Stimulated activated CD4-positive, alpha-beta T cell treated with anti-CD3 and anti-CD28 coated beads, TNF-alpha, amount 100 ng/mL, for 24 hours (primary cell): ENCODE data around the gene PDE3B.
"Not testable (repeated sequence)": the region's sequence is repeated elsewhere in the genome, so short reads cannot be mapped to it uniquely, and the experiment has no call there.

Experiments used
- DNase-seq, 3 experiments: peaks; one replicate each; pipeline ENCODE4 v3.0.0-alpha.2; 2020; ENCODE audit warnings: low read depth in 3 of 3

Gene PDE3B

DNA sequence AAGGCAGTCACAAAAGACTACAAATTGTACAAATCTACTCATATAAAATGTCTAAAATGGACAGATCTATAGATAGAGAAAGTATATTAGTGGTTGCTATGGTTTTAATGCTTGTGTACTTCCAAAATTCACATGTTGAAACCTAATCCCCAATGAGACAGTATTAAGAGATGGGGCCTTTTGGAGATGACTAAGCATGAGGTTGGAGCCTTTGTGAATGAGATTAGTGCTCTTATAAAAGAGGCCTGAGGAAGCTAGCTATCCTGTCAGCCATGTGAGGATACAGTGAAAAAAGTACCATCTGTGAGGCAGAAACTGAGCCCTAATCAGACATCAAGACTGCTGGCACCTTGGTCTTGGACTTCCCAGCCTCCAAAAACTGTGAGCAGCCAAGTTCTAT, 165.9 kb downstream of the PDE3B start:
- no peak for DNase-seq

DNA sequence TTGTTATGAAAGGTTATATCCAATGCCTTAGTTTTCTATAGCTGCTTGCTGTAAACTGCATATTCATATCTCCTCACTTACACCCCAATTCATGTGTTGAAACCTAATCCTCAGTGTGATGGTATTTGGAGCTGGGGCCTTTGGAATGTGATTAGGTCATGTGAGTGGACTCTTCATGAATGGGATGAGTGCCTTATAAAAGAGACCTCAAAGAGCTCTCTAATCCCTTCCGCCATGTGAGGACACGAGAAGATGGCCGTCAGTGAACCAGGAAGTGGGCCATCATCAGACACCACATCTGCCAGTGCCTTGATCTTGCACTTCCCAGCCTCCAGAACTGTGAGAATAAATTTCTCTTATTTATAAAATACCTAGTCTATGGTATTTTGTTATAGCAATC, 169.2 kb downstream of the PDE3B start:
- DNase-seq, result no peak

DNA sequence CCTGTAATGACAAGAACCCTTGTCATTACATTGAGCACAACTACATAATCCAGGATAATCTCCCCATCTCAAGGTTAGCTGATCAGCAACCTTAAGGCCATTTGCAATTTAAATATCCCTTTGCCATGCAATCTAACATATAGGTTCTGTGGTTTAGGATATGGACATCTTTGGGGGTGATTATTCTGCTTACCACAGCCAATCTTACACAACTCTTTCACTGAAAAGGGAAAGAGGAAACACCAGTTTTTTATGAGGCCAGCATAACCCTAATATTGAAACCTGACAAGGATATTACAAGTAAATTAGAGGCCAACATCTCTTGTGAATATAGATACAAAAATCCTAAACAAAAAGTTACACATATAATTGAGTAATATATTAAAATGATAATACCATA, 169.9 kb downstream of the PDE3B start:
- no peak for DNase-seq

DNA sequence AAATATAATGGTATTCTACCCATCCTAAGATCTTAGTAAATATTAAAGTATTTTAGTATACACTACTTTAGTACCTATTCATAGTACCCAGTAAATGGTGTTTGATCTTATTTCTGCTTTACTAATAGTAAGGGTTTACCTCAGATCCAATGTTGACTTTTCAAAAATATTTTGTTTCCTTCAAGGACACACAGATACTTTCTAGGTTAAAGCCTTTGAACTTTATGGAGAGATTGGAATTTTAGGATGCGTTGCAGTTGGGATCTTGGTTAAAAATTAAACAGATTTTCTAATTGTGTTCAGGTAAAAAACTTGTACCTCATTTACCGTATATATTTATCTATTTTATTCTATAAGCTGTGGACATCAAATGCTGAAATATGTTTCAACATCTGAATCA, 175.2 kb downstream of the PDE3B start:
- no peak for DNase-seq

DNA sequence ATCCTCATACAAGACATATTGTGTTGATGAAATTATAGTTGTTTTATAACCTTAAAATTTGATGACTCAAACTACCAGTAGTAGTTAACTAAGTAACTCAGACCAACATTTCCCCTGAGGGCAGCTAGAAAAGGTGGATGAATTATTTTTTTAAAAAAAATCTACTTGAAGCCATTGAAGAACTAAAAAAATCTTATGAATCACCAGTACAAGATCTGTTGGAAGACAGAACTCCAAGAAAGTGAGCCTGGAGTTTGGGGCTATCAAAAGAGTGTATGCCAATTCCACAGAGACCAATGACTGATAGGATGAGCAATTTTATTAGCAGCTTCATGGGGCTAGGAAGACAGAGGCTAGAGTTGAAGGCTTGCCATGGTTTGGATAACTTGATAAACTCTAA, 176.0 kb downstream of the PDE3B start:
- DNase-seq, result no peak

DNA sequence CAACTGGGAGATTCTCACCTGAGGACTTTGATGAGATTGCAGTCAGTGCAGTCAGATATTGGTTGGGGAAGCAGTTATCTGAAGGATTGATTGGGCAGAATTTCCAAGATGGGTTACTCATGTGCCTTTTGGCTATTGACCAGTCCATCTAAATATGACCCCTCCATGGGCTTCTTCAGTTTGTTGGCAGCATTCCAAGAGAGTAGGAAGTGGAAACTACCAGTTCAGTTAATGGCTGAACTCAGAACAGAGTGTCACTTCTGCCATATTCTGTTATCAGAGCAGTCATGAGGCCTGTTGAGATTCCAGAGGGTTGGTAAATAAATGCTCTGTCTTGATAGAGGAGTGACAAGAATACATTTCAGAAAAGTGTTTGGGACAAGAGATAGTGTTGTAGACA, 177.4 kb downstream of the PDE3B start:
- no peak for DNase-seq

DNA sequence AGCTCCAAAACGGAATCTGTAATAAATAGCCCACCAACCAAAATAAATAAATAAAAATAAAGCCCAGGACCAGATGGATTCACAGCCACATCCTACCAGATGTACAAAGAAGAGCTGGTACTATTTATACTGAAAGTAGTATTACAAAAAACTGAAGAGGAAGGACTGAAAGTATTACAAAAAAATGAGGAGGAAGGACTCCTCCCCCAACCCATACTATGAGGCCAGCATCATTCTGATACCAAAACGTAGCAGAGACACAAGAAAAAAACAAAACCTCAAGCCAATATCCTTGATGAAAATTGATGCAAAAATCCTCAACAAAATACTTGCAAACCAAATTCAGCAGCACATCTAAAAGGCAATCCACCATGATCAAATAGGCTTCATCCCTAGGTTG, 183.0 kb downstream of the PDE3B start:
- no peak for DNase-seq

DNA sequence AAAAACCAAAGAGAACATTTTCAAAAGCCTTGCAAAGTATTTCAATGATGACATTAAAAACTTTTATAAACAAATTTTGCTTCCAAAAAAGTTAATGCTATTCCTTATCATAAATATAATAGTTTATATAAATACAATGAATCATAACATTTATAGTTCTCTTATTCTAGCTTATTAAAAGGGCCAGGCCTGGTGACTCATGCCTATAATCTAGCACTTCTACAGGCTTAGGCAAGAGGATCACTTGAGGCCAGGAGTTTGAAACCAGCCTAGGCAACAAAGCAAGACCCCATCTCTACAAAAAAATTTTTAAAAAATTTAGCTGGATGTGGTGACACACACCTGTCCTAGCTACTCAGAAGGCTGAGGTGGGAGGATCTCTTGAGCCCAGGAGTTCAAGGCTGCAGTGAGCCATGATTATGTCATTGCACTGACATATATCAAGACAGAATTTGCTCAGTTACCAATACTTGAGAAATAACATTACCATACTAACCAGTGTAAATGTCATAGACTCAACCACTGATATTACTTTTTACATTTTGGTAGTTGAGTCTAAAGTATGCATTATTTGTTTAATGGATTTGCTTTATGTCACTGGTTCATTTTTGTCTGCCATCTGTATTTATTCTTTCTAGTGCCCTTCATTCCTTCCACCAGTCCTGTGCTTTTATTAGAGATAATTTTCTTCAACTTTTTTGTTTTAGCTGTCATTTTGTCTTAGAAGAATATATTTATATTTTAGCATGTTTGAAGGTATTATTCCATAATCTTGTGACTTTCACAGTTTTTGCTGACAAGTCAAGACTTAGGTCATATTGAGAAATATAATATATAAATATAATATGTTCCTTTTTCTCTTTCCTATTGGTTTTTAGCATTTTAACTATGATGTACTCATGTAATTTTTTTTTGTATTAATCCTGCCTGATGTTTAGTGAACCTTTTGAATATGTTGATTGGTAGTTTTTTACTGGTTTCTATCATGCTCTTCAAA, 192.2 kb downstream of the PDE3B start:
- DNase-seq, result no peak

DNA sequence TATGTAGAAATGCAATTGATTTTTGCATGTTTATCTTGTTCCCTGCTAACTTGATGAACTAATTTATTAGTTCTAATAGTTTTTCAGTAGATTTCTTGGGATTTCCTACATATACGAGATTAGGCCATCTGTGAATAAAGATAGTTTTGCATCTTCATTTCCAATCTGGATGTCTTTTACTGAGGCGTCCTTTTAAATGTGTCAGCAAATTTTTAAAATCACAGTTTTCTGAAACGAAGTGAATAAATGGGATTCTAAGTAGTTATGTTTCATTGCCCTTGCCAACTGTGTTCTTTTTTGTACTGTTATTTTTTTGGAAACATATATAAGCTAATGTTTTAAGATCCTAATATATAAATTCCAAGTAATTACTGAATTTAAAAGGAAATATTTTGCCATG, 198.4 kb downstream of the PDE3B start:
- no peak for DNase-seq

DNA sequence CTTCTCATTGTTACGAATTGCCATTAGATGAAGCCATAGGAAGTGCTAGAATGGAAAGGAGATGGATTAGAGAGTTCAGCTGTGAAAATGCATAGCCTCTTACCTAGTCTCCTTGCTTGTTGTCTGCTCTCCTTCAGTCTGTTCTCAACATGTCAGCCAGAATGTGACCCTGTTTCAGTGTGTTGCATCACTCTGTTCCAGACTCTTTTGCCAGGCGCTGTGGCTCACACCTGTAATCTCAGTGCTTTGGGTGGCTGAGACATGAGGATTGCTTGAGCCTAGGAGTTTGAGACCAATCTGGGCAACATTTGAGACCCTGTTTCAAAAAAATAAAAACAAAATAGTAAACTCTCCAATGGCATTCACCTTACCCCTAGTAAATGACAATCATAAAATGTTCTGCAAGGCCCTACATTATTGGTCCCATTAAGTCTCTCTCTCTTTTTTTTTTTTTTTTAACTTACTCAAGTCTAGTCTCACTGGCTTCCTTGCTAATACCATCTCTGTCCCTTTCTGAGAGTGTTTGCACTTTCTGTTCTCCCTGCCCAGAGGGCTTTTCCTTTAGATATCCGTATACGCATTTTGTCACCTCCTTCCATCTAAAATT, 209.1 kb downstream of the PDE3B start:
- no peak for DNase-seq

DNA sequence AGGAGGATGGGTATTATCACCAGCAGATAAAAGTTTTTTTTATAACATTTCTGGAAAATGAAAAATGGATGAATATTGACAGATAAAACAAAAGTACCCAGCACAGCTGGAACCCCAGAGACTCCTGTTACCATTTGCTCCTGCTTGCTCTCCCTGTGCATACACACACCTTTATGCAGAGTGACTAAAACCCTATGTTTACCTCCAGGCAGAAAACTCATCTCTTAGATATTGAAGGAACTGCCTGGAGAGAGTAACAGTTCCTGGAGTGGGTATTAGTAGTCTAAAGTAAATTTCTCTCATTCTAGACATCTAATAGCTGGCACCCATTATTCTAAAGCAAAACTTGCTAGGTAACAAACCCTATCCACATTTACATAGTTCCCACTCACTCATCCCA, 210.5 kb downstream of the PDE3B start:
- DNase-seq, result no peak

DNA sequence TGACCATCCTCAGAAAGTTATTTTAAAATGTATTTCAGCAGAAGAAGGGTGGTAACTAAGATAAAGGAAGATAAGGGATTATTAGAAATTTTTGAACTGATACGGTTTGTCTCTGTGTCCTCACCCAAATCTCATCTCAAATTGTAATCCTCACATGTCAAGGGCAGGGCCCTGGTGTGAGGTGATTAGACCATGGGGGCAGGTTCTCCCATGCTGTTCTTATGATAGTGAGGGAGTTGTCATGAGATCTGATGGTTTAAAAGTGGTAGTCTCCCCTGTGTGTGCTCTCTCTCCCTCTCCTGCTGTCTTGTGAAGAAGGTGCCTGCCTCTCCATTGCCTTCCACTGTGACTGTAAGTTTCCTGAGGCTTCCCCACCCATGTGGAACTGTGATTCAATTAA, 212.3 kb downstream of the PDE3B start:
- DNase-seq, result no peak

DNA sequence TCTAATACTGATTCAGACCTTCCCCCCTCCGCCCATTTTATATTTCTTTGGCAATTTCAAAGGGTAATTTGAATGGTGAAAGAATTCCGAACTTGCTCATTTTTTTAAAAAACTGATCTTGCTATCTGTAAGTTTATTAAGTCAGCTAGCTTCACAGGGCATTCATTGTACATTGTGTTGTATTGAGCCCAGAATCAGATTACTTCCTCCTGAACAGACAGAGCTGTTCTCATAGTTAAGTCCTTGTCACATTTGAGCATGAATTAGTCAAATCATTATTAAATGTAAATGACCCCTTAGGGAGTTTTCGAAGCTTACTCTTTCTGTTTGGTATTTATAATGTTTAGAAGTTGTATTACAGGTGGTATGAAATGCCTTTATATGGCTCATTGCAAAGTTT, 214.0 kb downstream of the PDE3B start:
- no peak for DNase-seq

DNA sequence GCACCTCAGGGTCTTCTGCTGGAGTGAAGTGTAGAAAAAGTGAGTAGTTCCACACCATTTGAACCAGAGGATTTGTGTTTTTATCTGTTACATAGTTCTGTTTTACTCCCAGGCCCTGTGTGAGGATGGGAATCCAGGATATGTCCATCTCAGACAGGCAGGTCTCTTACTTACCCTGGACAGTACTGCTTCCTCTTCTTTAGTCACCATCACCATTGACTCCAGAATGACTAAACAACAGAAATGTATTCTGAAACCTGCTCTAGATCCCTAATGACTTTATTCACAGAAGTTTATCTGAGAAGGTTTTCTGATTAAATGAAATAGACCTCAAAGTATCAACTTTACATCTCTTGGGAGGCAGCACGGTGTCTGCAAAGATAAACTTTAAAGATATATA, 214.8 kb downstream of the PDE3B start:
- no peak for DNase-seq

DNA sequence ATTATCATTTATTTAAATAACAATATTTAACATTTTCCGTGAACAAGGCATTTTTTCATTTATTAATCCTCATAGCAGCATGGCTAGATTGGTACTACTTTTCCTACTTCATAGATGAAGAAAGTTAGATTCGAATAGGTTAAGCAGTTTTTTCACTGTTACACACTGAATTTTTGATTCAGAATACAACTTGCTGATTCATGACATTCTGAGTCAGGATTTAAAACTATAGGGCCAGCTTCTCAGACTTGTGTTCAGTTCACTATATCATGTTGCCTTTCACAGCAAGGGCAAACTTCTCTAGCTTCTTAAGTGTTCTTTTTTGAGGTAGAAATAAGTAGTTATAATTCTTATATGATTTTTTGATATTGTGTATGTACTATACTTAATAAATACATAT, 216.9 kb downstream of the PDE3B start:
- DNase-seq, result no peak

DNA sequence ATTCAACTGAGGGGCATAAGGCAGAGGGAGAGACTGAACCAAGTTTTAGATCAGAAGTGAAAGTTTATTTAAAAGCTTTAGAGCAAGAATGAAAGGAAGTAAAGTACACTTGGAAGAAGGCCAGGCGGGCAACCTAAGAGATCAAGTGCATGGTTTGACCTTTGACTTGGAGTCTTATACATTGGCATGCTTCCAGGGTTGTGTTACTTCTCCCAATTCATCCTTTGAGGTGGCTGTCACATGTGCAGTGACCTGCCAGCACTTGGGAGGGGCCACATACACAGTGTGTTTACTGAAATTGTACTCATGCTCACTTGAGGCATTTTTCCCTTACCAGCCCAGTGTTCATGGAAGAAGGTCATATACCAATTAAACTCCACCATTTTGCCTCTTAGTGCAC, 218.1 kb downstream of the PDE3B start:
- DNase-seq, result no peak

DNA sequence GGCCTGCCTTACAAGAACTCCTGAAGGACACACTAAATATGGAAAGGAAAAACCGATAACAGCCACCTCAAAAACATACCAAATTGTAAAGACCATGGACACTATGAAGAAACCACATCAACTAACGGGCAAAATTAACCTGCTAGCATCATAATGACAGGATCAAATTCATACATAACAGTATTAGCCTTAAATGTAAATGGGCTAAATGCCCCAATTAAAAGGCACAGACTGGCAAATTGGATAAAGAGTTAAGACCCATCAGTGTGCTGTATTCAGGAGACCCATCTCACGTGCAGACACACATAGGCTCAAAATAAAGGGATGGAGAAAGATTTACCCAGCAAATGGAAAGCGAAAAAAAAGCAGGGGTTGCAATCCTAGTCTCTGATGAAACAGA, 220.2 kb downstream of the PDE3B start:
- not testable (repeated sequence) for DNase-seq

DNA sequence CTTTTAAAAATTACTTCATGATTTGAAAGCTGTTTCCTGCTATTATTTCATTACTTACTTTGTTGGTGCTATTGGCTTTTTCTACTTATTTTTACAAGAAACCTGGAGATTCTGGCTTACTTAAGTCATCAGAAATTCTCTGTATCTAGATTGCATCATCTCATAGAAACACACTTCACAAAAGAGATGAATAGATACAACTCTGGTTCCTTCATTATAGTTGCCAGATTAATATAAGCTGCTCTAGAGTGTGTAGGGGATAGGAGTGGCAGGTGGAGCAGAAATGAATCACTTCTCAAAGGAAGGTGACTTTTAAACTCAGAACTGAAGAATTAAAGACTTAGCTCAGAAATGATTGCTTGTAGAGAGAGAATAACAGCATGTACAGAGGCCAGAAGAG, 228.4 kb downstream of the PDE3B start:
- no peak for DNase-seq

DNA sequence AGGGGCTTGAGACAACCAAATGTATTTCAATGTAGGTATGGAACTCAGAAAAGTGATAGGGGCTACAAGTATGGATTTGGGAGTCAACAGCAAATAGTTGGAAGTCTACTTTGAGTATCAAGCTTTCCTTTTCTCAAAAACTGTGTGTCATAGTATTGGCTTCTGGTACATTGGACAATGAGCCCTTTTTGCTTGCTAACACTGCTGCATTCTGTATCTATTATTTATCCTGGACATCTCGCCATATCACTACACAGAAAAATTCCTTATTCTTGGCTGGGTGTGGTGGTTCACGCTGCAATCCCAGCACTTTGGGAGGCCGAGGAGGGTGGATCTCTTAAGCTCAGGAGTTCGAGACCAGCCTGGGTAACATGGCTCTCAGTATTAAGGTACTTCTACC, 230.0 kb downstream of the PDE3B start:
- DNase-seq, result no peak

DNA sequence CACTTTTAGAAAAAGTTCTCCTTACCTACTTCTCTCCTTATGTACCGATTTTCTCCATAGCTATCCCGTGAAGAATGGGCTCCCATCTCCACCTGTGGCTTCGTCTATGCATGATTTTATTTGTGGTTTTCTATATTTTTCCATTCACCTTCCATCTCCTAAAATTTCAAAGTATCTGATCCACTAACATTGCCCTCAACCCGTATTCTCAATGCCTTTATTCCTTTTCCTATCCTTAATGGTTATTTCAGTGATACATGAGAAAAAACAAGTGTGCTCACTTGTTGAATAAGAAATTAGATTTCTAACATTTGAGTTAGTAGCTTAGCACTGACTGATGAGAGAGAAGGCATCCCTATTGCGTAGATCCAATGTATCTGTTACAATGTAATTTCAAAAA, 231.6 kb downstream of the PDE3B start:
- DNase-seq, result no peak

DNA sequence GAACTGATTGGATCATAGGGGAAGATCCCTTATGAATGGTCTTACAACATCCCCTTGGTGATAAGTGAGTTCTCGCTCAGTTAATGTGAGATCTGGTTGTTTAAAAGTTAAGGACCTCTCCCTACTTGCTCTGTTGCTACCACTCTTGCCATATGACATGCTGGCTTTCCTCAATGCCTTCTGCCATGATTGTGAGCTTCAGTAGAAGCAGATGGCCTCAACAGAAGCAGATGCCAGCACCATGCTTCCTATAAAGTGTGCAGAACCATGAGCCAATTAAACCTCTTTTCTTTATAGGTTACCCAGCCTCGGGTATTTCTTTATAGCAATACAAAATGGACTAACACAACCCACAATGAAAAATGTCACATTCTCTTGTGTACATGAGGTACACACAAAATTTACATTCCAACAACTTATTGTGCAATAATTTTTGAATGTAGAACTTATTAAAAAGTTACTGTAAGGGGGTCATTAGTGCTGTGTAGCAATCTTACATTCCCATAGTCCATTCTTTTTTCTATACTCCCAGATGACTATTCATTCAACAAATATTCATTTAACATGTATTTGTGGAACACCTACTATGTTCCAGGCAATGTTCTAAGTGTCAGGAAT, 238.1 kb downstream of the PDE3B start:
- no peak for DNase-seq

DNA sequence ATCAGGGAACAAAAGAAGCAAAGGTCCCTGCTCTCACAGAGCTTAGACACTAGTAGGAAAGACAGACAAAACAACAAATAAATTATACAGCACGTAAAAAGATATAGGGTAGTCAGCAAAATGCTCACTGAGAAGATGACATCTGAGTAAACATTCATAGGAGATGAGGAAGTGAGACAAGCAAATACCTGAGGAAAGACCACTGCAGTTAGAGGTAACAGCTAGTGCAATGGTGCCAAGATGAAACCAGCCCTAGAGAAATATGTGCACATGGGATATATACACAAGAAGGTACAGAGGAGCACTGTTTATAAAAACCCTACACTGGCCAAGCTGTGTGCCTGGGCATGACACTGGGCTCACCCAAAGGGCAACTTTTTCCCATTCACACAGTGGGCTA, 238.6 kb downstream of the PDE3B start:
- DNase-seq, result no peak

DNA sequence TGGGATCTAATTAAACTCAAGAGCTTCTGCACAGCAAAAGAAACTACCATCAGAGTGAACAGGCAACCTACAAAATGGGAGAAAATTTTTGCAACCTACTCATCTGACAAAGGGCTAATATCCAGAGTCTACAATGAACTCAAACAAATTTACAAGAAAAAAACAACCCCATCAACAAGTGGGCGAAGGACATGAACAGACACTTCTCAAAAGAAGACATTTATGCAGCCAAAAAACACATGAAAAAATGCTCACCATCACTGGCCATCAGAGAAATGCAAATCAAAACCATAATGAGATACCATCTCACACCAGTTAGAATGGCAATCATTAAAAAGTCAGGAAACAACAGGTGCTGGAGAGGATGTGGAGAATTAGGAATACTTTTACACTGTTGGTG, 240.1 kb downstream of the PDE3B start:
- DNase-seq, result not testable (repeated sequence)
